ENCODE data around the gene ST6GAL2. TPM values are rescaled to one million over a fixed set of nuclear protein-coding genes. Genes with fewer than 3 reads are reported as not detected.

Gene ST6GAL2
- polyA plus RNA-seq, 1 donor (not counting 4 experiments of a cell fraction or from before 2014, with no cell fraction given) = 0.14 TPM

DNA sequence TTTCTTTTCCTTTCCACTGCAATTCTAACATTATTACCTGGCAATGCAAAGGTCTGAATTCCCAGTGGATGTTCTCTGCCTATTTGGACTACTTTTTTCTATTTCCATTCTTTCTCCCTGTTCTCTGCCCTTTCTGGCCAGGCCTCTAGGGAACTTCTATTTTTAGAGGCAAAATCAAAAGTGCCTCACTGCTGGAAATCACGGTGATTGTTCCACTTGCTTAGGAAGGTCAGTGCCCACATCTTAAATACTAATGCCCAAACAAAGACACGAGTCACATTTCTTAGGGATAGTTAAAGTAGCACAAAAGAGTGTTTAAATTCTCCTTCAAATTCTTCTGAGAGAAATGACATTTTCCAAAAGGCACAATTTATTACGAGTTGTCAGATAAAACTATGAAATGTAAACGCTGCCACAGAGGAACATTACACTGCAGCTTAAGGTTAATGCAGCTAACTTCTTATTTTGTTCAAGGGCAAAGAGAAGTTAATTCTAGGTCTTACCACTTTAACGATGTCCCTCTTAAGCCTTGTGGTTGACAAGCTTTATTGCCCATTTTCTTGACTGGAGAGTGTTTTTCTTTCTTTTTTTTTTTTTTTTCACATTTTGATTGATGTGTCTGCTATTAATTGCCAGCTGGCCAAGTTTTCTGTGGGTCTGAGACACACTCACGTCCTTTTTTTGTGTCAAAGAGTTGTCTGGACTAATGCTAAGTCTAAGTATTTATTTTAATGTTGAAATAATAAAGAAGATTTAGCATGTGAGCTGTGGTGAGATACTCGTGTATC lies 34.7 kb downstream of the ST6GAL2 start:
- H4K20me1 ChIP-seq (ENCODE audit: control insufficient read depth, extremely low read depth, insufficient read depth, low read length) = no peaks in the 10 kb centered on the region
- no peak overlapping the region for H3K9ac ChIP-seq (ENCODE audit: control insufficient read depth, extremely low read depth, insufficient read depth, low read length)
- H3K36me3 ChIP-seq (ENCODE audit: control insufficient read depth in 2 of 2, extremely low read depth in 1 of 2, insufficient read depth in 2 of 2, low read length in 2 of 2) = no peaks in the 10 kb centered on the region
- H3K4me2 ChIP-seq (ENCODE audit: control insufficient read depth, extremely low read depth, insufficient read depth, low read depth, low read length) = no peak overlapping the region
- no peak for FAIRE-seq
- H3K27ac ChIP-seq (ENCODE audit: control insufficient read depth, insufficient read depth, low read length) = no peak overlapping the region
- H3K79me2 ChIP-seq (ENCODE audit: control insufficient read depth, insufficient read depth, low read length) = no peaks in the 10 kb centered on the region
- DNase-seq (ENCODE audit: low read depth, low spot score) = no peak
- no peaks in the 10 kb centered on the region for H3K4me1 ChIP-seq (ENCODE audit: control insufficient read depth, extremely low read depth, insufficient read depth, low read length)
- H3K9me3 ChIP-seq (ENCODE audit: control insufficient read depth, low read depth, low read length) = no peaks in the 10 kb centered on the region
- no peaks in the 10 kb centered on the region for H3K27me3 ChIP-seq (ENCODE audit: control insufficient read depth, extremely low read depth, insufficient read depth, low read length)
- dilution Hi-C loops (cut with MboI; ENCODE audit: extremely low pct_ligation_motif_present, low sequenced_read_pairs) = no loop called here
- no peak overlapping the region for H2AFZ ChIP-seq (ENCODE audit: control insufficient read depth, low read length)
- TF ChIP-seq, protein P1, sequence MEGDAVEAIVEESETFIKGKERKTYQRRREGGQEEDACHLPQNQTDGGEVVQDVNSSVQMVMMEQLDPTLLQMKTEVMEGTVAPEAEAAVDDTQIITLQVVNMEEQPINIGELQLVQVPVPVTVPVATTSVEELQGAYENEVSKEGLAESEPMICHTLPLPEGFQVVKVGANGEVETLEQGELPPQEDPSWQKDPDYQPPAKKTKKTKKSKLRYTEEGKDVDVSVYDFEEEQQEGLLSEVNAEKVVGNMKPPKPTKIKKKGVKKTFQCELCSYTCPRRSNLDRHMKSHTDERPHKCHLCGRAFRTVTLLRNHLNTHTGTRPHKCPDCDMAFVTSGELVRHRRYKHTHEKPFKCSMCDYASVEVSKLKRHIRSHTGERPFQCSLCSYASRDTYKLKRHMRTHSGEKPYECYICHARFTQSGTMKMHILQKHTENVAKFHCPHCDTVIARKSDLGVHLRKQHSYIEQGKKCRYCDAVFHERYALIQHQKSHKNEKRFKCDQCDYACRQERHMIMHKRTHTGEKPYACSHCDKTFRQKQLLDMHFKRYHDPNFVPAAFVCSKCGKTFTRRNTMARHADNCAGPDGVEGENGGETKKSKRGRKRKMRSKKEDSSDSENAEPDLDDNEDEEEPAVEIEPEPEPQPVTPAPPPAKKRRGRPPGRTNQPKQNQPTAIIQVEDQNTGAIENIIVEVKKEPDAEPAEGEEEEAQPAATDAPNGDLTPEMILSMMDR (optimal IDR thresholded peaks at IDR 0.05 in 1 of 3, IDR thresholded peaks at IDR 0.05 in 1 of 3, conservative IDR thresholded peaks at IDR 0.05 in 1 of 3; ENCODE audit: extremely low read depth in 1 of 3, insufficient read depth in 2 of 3, low read length in 3 of 3) = no peak
- TF ChIP-seq EZH2 (IDR thresholded peaks at IDR 0.05; ENCODE audit: low read length) = no peak
- no peak overlapping the region for H3K4me3 ChIP-seq (ENCODE audit: control insufficient read depth in 2 of 3, extremely low read depth in 1 of 3, insufficient read depth in 2 of 3, low read depth in 1 of 3, low read length in 3 of 3)
- H3K9me1 ChIP-seq (ENCODE audit: control insufficient read depth, extremely low read depth, insufficient read depth, low read length) = no peaks in the 10 kb centered on the region

DNA sequence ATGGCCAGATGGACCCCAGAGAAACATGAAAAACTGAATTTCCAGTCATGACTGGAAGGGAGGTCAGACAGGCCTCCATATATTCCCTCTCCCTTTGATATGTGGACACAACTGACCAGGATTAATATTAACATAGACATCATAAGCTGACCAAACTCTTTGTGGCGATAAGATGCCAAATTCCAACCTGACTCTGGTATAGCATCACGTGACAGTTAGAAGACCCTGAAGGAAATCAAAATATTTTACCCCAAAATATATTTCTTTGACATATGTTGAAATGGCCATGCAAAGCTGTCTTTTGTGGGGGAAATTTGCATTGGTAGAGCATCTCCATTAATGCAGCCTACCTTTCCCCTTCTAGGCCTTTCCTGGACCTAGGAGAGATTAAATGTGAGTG lies 36.7 kb downstream of the ST6GAL2 start:
- H3K4me3 ChIP-seq (ENCODE audit: control insufficient read depth in 2 of 3, extremely low read depth in 1 of 3, insufficient read depth in 2 of 3, low read depth in 1 of 3, low read length in 3 of 3) = no peak overlapping the region
- no peak for FAIRE-seq
- H3K36me3 ChIP-seq (ENCODE audit: control insufficient read depth in 2 of 2, extremely low read depth in 1 of 2, insufficient read depth in 2 of 2, low read length in 2 of 2) = no peaks in the 10 kb centered on the region
- H3K9me1 ChIP-seq (ENCODE audit: control insufficient read depth, extremely low read depth, insufficient read depth, low read length) = no peaks in the 10 kb centered on the region
- dilution Hi-C loops (cut with MboI; ENCODE audit: extremely low pct_ligation_motif_present, low sequenced_read_pairs) = no loop called here
- no peaks in the 10 kb centered on the region for H3K9me3 ChIP-seq (ENCODE audit: control insufficient read depth, low read depth, low read length)
- H3K27ac ChIP-seq (ENCODE audit: control insufficient read depth, insufficient read depth, low read length) = no peak overlapping the region
- DNase-seq (ENCODE audit: low read depth, low spot score) = no peak
- TF ChIP-seq, protein P1 (optimal IDR thresholded peaks at IDR 0.05 in 1 of 3, IDR thresholded peaks at IDR 0.05 in 1 of 3, conservative IDR thresholded peaks at IDR 0.05 in 1 of 3; ENCODE audit: extremely low read depth in 1 of 3, insufficient read depth in 2 of 3, low read length in 3 of 3) = no peak
- no peak for TF ChIP-seq EZH2 (IDR thresholded peaks at IDR 0.05; ENCODE audit: low read length)
- H3K79me2 ChIP-seq (ENCODE audit: control insufficient read depth, insufficient read depth, low read length) = no peaks in the 10 kb centered on the region
- H3K27me3 ChIP-seq (ENCODE audit: control insufficient read depth, extremely low read depth, insufficient read depth, low read length) = no peaks in the 10 kb centered on the region
- H3K4me1 ChIP-seq (ENCODE audit: control insufficient read depth, extremely low read depth, insufficient read depth, low read length) = no peaks in the 10 kb centered on the region
- no peak overlapping the region for H2AFZ ChIP-seq (ENCODE audit: control insufficient read depth, low read length)
- H3K9ac ChIP-seq (ENCODE audit: control insufficient read depth, extremely low read depth, insufficient read depth, low read length) = no peak overlapping the region
- no peak overlapping the region for H3K4me2 ChIP-seq (ENCODE audit: control insufficient read depth, extremely low read depth, insufficient read depth, low read depth, low read length)
- H4K20me1 ChIP-seq (ENCODE audit: control insufficient read depth, extremely low read depth, insufficient read depth, low read length) = no peaks in the 10 kb centered on the region

All from keratinocyte (primary cell).